Chondrocyte (in vitro differentiated cells): Measurements from ENCODE around the gene TSPAN13. TPM values are rescaled to one million over a fixed set of nuclear protein-coding genes. Genes with fewer than 3 reads are reported as not detected.

ENCODE experiments used
- DNase-seq: peaks from one replicate; pipeline ENCODE4 v3.0.0; 2021; ENCODE audit warnings: mixed read lengths, low spot score
- H3K27ac Mint-ChIP-seq: one replicate; pipeline ENCODE4 v1.8.0; 2021; ENCODE audit warnings: mild to moderate bottlenecking, moderate library complexity, mixed read lengths; ENCODE audit not compliant: unreplicated experiment
- H3K27me3 Mint-ChIP-seq: 2 replicates; pipeline ENCODE4 v1.8.0; 2021; ENCODE audit warnings: low read depth, mixed read lengths
- H3K36me3 Mint-ChIP-seq: 2 replicates; pipeline ENCODE4 v1.8.0; 2021; ENCODE audit warnings: low read depth, mixed read lengths
- H3K4me1 Mint-ChIP-seq: 2 replicates; pipeline ENCODE4 v1.8.0; 2021; ENCODE audit warnings: low read depth, mild to moderate bottlenecking, mixed read lengths
- H3K4me3 Mint-ChIP-seq: one replicate; pipeline ENCODE4 v1.8.0; 2021; ENCODE audit warnings: mild to moderate bottlenecking, moderate library complexity, mixed read lengths; ENCODE audit not compliant: unreplicated experiment
- H3K9me3 Mint-ChIP-seq: 2 replicates; pipeline ENCODE4 v1.8.0; 2021; ENCODE audit warnings: low read depth, mixed read lengths
- CTCF ChIP-seq: fragments of 200-600 bp; sonication (generic); IDR thresholded peaks from 2 replicates; pipeline ENCODE4 v1.5.0; 2021; ENCODE audit warnings: antibody characterized with exemption, mild to moderate bottlenecking, moderate library complexity
- total RNA-seq: library from RNA; stranded (reverse); gene quantifications from 3 replicates; pipeline ENCODE4 v1.2.1, GENCODE V29; 2021

Gene TSPAN13
- total RNA-seq, 1 donor from 2014 or later, result 21.0 TPM

GRCh38 chr7:16787127-16787526 is 33.6 kb downstream of the TSPAN13 start:
- Mint-ChIP-seq H3K36me3 (peaks cover 5% of the 10 kb centered on the region), H3K9me3 (no peaks in the 10 kb centered on the region), H3K4me1 (peaks cover 7% of the 10 kb centered on the region), H3K4me3 (no peak overlapping the region), H3K27ac (no peak overlapping the region), H3K27me3 (no peaks in the 10 kb centered on the region)
- no peak for TF ChIP-seq CTCF
- DNase-seq, result no peak

GRCh38 chr7:16791071-16791470 is 37.5 kb downstream of the TSPAN13 start:
- Mint-ChIP-seq H3K27me3 (no peaks in the 10 kb centered on the region), H3K4me1 (peaks cover 7% of the 10 kb centered on the region), H3K36me3 (peaks cover 2% of the 10 kb centered on the region), H3K4me3 (no peak overlapping the region), H3K27ac (no peak overlapping the region), H3K9me3 (no peaks in the 10 kb centered on the region)
- TF ChIP-seq CTCF, result no peak
- no peak for DNase-seq

- peaks cover 2% of the 10 kb centered on the region for H3K36me3 Mint-ChIP-seq
- H3K9me3 Mint-ChIP-seq, result no peaks in the 10 kb centered on the region
- no peak overlapping the region for H3K4me3 Mint-ChIP-seq
- no peak overlapping the region for H3K27ac Mint-ChIP-seq
- H3K27me3 Mint-ChIP-seq, result no peaks in the 10 kb centered on the region
- no peak for DNase-seq
- H3K4me1 Mint-ChIP-seq, result peaks cover 7% of the 10 kb centered on the region
- no peak for TF ChIP-seq CTCF
Measured at GRCh38 chr7:16791905-16792698, 38.5 kb downstream of the TSPAN13 start.

- H3K36me3 Mint-ChIP-seq, result no peaks in the 10 kb centered on the region
- no peaks in the 10 kb centered on the region for H3K27me3 Mint-ChIP-seq
- no peak overlapping the region for H3K27ac Mint-ChIP-seq
- no peak for DNase-seq
- H3K9me3 Mint-ChIP-seq, result no peaks in the 10 kb centered on the region
- TF ChIP-seq CTCF, result no peak
- H3K4me3 Mint-ChIP-seq, result no peak overlapping the region
- H3K4me1 Mint-ChIP-seq, result peaks cover 7% of the 10 kb centered on the region
Measured at GRCh38 chr7:16794986-16795385, 41.4 kb downstream of the TSPAN13 start.

- Mint-ChIP-seq H3K36me3 (no peaks in the 10 kb centered on the region), H3K4me1 (peaks cover 7% of the 10 kb centered on the region), H3K27ac (no peak overlapping the region), H3K4me3 (no peak overlapping the region), H3K27me3 (no peaks in the 10 kb centered on the region), H3K9me3 (no peaks in the 10 kb centered on the region)
- no peak for TF ChIP-seq CTCF
- no peak for DNase-seq
Measured at GRCh38 chr7:16795624-16796023, 42.1 kb downstream of the TSPAN13 start.
